HG03039 (cell line): ENCODE data around the gene RNASE8.
"Not testable (repeated sequence)": the region's sequence is repeated elsewhere in the genome, so short reads cannot be mapped to it uniquely, and the experiment has no call there.

Experiments
- ATAC-seq: cut with Tn5 transposase; IDR thresholded peaks from one replicate; pipeline ENCODE4 v1.9.1; 2021; ENCODE audit warnings: mild to moderate bottlenecking, moderate library complexity; ENCODE audit not compliant: unreplicated experiment

RNASE8 gene, protein sequence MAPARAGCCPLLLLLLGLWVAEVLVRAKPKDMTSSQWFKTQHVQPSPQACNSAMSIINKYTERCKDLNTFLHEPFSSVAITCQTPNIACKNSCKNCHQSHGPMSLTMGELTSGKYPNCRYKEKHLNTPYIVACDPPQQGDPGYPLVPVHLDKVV

DNA sequence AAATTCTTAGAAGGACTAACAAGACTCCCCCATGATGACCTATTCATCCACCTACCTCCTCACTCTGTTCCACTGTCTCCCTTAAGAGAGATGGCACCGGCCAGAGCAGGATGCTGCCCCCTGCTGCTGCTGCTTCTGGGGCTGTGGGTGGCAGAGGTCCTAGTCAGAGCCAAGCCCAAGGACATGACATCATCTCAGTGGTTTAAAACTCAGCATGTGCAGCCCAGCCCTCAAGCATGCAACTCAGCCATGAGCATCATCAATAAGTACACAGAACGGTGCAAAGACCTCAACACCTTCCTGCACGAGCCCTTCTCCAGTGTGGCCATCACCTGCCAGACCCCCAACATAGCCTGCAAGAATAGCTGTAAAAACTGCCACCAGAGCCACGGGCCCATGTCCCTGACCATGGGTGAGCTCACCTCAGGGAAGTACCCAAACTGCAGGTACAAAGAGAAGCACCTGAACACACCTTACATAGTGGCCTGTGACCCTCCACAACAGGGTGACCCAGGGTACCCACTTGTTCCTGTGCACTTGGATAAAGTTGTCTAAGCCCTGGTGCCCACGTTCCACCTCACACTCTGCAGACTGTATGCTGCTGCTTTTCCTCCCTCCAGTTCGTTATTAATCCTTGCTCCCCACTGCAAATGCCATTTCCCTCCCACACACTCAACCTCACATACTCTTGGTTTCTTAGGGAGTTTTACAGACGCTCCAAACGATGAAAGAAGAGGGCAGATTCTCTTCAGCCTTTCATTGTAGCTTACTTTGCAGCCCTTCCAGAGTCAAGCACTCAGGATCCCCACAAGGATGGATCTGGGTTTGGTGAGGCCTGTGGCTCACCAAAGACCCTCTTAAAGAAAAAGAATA is at the start of gene RNASE8:
Gene RNASE8, plus strand, starts transcription at position 20 of the 873 bp plus-strand sequence. Its CDS starts 71 bp downstream, at position 91.
- ATAC-seq, result no peak

DNA sequence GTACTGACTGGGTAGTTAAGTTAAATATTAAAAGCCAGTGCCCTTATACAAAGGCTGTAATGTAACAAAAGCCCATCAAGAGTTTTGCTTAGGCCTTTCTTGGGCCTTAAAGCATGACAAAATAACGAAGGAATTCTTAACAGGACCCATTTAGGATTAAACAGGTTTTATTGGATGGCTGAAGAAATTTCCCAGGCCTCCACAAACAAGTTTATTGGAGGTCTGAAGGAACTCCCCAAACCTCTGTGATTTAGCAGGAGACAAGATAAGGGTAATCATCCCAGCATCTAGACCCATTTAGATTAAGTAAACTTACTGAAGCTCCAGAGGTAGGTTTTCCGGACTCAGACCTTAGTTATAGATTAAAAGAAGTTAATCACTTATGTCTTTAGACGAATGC is 47.9 kb upstream of the RNASE8 start:
- ATAC-seq, result not testable (repeated sequence)

DNA sequence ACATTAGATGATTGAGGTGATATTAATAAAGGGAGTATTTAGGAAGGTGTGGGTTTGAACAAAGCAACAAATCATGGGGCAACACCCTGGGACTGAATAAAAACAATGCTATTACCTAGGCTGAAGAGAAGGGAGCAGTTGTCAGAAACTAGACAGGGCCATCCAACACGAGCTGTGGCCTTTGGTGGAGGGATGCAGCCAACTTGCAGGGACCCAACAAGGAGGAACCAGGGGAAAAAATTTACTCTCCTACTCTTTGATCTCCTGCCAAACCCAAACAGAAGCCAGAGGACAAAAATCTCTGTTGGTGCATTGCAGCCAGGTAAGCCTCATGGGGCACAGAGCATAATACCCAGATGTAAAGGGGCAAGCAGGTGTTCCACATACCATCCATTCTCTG is 46.5 kb upstream of the RNASE8 start:
- no peak for ATAC-seq

DNA sequence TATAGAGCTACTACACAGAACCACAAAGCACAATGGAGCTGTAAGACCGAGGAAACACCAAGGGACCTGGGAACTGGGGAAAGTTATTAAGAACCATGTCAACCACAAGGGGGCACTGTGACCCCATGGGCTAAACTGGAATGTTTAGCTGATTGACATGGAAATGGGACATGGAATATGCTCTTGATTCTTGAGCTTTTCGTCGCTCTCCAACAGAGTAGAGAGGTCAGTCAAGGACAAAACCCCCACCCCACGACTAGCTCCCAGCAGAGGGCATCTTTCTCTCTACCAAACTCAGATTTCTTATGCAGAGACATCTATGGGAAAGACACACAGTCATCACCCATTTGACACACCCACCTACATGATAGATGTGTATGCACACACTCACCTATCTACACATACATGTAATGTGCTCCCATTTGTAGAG is 42.8 kb upstream of the RNASE8 start:
- ATAC-seq, result no peak

DNA sequence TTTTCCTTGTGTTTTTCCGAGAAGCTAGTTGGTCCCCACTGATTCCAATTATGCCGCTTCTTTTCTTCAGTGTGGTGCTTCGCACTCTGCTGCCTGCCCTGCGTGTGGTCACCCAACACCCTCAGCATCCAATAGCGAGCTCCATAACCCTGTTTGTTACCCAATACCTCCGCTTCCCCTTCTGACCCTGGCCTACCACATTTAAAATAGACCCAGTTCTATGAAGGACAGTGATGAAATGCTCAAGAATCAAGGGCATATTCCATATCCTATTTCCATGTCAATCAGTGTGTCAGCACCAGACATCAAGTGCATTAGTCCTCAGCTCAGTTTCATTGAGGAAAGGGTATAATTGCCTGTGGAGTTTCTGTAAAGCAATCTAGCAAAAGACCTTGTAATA is 42.3 kb upstream of the RNASE8 start:
- ATAC-seq, result no peak

DNA sequence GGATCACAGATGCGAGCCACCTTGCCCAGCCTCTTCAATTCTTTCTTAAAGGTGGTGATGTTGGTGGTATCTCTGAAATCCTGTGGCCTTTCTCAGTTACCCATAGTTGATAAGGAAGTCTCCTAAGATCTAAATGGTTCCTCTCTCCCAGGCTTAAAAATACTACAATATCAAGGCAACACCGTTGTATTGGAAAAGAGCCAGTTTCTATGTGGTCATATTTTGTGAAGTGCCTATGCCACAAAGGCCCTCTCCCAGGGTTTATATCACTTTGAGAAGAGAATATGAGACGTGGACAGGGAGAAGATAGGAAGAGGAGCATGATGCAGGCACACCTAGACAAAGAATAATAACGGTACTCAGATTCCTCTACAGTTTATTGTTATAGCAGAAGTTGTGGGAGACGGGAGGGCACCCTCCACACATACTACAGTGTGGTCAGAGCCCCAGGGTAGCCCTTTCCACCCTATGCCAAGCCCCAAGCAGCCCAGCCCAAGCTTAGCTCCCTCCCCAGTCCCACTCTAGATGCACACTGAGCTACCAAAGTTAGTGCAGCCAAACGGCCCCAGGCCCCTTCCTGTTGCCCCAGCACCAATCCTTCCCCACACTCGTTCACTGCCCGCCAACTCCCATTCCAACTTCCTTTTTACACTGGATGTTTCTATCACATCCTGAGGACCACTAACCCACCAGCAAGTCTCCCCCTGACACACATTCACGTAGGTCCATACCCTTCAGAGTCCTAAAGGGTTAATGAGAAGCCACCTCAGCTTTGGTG is 41.0 kb upstream of the RNASE8 start:
- no peak for ATAC-seq

DNA sequence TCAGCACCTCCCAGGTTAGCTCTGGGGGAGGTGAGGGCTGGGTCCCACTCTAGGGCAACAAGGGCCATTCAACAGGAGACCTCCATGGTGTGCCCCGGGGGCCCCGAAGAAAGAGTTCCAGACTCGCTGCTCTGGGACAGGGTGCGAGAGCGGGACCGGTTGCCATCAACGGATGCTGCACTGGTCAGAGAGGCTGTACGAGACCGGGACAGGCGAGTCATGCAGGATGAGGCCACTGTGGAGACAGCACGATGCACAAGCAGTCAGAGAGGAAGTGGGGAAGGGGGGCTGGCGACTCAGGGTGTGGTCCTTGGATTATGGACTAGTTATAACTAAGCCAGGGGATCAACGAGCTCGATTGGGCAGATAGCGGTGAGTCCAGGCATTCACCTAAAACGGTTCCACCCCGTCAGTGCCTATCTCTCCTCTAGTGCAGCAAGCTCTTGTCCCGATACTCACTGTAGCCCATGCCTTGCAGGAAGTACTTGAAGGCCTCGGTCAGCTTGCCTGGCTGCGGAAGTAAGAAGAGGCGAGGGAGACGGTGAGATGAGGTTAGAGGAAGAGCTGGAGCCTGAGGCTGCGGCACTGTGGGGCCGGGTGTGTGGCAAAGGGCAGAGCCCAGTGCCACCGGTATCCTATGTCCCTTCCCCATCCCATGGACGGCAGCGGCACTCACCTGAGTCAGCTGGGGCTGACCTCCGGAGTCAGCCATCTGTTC is 39.9 kb upstream of the RNASE8 start:
- ATAC-seq, result no peak

DNA sequence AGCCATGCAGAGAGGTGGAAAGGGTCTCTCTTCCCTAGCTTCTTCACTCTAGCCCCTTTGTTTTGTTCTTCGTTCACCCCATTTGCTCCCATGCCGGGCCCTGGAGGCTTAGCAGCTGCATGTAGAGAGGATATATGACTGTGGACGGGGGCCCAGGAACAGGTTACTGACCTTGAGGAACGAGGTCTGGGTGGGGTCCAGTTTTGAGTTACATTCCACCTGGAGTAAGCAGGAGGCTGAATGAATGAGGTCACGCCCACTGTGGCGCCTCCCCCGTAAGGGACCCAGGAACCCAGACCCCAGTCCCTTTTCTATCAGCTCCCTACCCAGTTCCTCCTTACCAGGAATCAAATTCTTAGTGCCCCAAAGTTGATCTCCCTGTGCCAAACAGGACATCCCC is 39.3 kb upstream of the RNASE8 start:
- ATAC-seq, result no peak

DNA sequence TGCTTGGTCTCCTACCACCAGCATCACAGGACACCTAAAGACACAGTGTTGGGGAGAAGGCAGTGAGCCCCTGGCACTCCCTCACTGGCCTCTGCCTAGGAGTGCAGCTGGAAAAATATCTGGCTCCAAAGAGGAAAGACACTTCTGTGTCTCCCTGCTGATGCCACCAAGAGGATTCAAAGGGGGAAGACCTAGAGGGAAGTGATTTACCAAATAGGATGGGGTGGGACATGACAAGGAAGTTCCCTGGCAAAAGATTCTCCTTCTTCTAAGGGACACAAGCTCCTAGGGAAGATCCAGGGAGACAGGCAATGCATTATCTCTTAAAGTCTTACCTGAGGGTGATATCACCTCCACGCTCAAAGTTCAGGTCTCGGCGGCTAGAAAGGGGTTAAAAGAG is 38.8 kb upstream of the RNASE8 start:
- no peak for ATAC-seq

DNA sequence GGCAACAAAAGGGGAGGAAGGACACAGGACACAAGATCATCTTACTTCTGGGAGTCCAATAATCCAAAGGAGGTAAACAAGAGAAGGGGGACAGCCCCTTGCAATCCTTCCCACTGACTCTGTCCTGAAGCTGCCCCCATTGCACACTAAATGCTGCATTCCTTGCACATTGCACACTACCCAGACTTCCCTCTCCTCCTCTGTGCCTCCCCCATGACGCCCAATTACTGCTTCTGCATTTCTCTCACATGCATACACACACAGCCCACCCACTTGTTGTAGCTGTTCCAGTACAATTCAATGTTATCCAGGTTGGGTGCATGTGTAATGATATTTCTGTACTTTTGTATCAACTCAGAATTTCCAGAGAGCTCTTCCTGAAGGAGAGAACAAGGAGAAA is 38.3 kb upstream of the RNASE8 start:
- ATAC-seq, result no peak

DNA sequence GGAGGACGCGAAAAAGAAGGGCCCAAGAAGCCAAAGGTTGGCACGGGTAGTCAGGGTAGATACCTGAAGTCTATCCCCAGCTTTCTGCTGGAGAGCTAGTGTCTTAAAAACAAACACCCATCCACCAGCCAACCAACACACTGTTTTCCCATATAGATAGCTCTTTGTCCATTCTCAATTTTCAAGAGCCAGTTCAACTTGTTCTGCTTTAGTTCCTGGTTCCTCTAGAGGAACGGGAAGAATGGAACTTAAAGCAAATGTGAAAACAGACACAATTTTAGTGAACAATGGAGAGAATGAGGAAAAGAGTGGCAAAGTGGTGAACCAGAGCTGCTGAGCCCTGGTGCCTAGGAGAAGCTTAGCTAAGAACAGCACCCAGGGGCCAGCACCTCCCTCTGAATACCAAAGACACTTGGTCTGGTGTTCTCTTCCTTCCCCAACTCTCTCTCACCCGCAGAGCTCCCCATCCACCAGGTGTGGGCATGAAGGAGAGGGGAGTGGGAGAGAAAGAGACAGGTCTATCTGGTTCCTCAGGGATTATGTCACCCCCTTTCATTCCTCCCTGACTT is 36.6 kb upstream of the RNASE8 start:
- no peak for ATAC-seq

DNA sequence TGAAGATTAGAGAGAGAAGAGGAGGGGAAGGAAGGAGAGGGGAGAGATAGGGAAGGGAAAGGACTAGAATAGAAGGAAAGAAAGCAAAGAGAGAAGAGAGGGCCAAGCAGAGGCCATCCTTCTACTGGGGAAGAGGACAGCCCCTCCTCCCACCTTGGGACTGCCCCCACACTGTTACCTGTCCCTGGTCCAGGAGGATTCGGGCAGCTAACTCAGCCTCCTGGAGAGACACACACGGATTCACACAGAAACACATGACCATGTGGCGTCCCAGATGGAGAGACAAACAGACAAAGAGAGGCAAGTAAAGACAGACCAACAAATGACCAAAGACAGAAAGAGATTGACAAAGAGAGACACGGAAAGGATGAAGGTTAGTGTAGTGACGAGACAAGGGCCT is 34.9 kb upstream of the RNASE8 start:
- no peak for ATAC-seq

DNA sequence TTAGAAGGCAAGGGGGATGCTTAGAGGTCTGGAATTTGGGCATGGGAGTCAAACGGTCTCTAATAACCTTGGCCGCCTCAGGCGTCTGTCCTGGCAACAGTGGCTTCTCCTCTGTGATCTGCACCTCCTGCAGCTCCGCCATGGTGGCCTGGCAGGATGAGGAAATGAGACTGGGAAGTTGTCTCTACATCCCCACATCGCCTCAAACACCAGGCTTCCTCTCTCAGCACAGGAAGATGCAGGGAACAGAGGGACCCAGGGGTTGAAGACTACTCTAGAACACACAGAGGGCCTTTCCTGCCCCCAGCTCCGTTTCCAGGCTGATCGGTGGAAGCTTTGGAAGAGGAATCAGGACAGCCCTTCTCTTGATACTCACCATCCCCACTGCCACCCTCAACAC is 34.4 kb upstream of the RNASE8 start:
- ATAC-seq, result no peak

DNA sequence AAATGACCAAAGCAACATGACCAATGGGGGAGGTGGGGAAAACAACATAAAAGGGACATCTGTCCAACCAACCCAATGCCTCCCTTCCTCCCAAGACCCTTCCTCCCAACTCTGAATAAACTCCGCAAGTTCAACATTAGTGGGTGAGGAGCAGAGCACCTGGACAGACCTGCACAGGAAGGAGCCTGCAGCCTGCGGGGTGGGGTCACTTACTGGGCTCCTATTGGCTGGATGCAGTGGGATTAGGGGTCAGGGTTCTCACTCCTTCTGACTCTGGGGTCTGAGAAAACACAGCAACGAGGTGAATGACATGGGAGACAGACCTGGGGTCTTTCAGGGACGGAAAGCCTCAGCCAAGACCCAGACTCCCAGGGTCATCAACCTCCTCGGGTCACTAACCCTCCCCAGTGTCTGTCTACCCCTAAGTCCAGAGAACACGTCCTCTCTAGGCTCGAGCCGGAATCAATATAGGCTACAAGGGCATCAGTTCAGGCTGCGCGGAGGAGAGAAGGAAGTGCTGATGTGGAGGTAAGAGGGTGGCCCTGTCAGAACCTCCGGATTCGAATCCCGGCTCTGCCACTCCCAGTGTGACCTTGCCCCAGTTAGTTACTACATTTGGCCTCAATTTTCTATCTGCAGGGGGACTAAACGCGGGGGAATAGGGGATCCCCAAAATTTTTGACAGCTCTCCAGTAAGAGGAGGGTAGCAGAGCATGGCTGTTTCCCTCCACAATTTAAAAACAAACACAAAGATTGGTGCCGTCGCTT is 33.6 kb upstream of the RNASE8 start:
- no peak for ATAC-seq

DNA sequence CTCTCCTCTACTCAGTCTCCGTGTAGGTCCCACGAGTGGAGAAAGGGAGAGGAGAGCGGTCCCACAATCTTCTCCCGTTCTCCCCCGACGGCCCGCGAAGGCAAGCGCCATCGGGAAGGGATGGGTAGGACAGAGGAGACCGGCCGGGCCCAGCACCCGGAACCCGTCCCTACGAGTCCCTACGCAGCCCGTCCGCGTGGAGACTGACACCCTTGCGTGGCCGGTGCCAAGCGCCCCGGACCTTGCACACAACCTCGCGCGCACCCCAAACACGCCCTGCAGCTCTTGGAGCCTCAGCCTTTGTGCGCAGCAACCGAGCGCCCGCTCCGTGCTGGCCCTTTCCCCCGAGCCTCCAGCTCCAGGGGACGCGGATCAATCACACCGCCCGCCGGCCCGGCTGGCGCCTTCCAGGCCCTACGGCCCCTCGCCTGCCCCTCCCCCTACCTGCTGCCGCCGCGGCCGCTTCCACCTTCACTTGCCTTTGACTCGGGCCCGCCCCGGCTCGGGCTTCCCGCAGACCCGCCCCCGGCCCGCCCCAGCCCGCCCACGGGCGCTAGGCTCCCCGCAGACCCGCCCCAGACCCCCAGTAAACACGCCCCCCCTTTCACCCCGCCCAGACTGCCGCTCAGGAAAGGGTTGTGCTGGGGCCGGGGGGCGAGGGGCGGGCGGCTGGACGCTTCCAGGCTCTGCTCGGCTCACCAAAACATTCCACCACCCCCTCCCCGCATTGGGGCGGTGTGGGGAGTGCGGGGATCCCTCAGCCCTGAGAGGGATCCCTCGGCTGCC is 32.8 kb upstream of the RNASE8 start, which contains the start of gene NDRG2:
Gene NDRG2, minus strand, starts transcription at position 477 of the 786 bp plus-strand sequence. CDS start 1,746 bp downstream, outside the sequence.
- ATAC-seq, result no peak

DNA sequence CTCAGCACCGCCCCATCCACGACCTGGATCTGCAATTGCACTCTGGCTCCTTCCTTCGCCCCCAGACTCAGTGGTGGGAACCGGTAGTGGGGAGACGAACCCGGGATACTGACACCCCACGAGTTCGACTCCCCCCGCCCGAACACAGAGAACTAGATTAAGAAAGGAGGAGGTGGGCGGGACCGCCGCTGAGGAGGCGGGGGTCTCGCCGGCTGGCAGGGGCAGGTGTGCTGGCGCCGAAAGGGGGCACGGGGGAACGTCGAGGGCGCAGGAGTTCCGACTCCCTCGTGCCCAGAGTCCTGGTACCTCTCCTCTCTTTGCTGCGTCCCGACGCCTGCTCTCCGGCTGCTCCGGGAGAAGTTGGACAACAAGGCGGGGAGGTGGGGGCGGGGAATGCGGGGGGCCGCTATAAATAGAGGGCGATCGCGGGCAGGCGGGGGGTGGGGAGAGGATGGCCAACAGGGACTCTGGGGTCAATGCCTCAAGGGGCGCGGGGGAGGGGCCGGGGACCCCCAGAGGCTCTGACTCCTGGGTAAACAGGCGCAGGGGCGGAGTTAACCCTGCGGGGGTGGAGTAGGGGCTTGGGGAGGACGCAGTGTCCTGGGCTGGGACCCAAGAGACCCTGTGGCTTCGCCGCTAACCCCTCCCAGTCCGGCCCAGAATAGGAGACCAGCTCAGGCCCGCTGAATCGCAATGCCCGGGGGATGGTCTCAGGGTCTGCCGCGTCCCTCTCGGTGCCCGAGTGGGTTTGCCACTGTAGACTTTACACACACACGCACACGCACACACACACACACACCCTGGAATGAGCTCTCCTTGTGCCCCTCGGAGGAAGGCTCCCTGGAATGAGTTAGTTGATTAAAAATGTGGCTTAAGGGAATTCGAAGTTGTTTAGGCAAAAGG is 32.0 kb upstream of the RNASE8 start:
- no peak for ATAC-seq

DNA sequence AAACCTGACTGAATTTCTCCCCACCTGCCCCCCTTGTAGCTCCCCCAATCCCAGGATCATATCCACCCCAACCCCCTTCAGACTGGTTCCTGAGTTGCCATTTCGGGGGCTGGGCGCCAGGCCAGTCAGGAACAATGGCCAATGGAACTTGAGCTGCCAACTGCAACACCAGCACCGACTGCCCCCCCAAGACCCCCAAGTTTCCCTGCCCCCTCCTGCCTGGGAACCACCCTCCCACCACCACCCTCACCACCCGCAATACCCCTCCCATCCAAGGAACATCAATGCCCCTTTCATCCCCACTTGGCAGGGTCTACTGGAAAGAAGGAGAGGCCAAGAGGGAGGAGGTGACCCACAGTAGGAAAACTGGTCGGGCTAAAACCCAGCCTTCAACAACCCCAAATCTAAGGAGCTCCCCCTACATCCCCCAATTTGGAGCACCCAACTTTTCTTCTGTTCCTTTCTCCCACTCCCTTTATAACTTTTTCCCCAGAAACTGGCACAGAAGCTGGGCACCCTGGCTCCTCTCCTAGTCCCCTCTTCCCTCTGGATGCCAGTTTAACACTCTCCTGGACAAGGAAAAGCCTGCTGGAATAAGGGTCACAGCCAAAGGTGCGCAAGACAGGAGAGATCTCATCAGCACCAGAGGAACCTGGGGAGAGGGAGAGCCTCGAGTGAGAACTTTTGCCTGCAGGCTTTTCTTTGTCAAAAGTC is 31.2 kb upstream of the RNASE8 start:
- ATAC-seq, result no peak

DNA sequence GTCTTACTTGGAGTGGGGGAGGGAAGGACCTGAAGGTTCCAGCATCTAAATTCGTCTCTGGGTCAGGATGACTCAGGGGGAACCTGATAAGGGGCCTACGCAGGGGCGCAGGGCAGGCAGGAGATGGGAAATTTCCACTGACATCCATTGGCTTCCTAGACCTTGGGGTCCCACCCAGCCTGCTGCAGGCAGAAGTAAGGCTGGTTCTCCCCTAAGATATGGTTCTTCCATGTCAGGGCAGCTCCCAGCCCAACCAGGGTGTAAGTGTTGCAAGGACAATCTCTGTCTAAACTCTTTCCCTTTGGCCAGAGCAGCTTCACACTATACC is 30.7 kb upstream of the RNASE8 start:
- ATAC-seq, result no peak
